GM23338 (cell line): ENCODE results near the gene KCNQ5.

ENCODE experiments used
- CREB1 ChIP-seq: fragments of 250-450 bp; sonication (Bioruptor Pico); IDR thresholded peaks from 2 replicates; pipeline ENCODE4 v1.5.0; 2020; ENCODE audit warnings: low read depth, mild to moderate bottlenecking, moderate library complexity
- EZH2 ChIP-seq: fragments of 200-600 bp; sonication (generic); IDR thresholded peaks from one replicate; pipeline ENCODE4 v1.8.0; 2017; ENCODE audit warnings: antibody characterized with exemption, mild to moderate bottlenecking, low read depth; ENCODE audit not compliant: unreplicated experiment
- EZH2phosphoT487 ChIP-seq: fragments of 200-600 bp; sonication (generic); IDR thresholded peaks from one replicate; pipeline ENCODE4 v1.8.1; 2018; ENCODE audit warnings: antibody characterized with exemption; ENCODE audit not compliant: unreplicated experiment
- NANOG ChIP-seq: IDR thresholded peaks from 2 replicates; pipeline ENCODE4 v1.6.1; 2016; ENCODE audit warnings: antibody characterized with exemption, borderline replicate concordance
- POLR2AphosphoS5 ChIP-seq: IDR thresholded peaks from 2 replicates; pipeline ENCODE4 v1.6.1; 2016; ENCODE audit warnings: antibody characterized with exemption, low read depth
- STAT1 ChIP-seq: IDR thresholded peaks from one replicate; pipeline ENCODE4 v1.6.1; 2016; ENCODE audit warnings: antibody characterized with exemption; ENCODE audit not compliant: unreplicated experiment
- ZNF331 ChIP-seq: fragments of 250-450 bp; sonication (Bioruptor Pico); IDR thresholded peaks from 2 replicates; pipeline ENCODE4 v1.5.0; 2020; ENCODE audit warnings: low read depth, mild to moderate bottlenecking, moderate library complexity
- TF ChIP-seq, protein P1 (sequence below), 2 experiments: fragments of 200-600 bp in 1 of 2; sonication (generic) in 1 of 2; conservative IDR thresholded peaks; 2 replicates each; pipeline versions ENCODE4 v1.5.1 to v1.6.1; 2016 to 2017; ENCODE audit warnings: antibody characterized with exemption in 2 of 2, low read depth in 2 of 2, mild to moderate bottlenecking in 2 of 2, moderate library complexity in 1 of 2
- TF ChIP-seq, protein P2 (sequence below): IDR thresholded peaks from one replicate; pipeline ENCODE4 v1.6.1; 2018; ENCODE audit warnings: antibody characterized with exemption; ENCODE audit not compliant: unreplicated experiment
- TF ChIP-seq, protein P3 (sequence below): IDR thresholded peaks from 2 replicates; pipeline ENCODE4 v1.6.1; 2016; ENCODE audit warnings: antibody characterized with exemption

DNA sequence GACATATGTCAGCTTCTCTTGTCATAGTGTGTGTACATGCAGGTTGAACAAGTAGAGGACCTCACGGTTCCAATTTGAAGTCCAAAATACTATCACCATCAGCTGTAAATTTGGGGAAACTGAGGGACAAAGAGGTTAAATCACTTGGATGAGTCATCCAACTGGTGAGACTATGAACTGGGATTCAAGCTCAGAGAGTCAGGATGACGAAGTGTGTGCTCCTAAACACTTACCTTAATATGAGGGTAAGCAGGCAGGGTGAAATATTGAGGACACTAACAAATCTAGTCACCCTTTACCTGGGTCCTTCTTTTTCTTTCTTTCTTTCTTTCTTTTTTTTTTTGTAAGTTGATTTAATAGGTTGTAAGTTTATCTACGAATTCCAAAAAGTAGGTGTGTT is 198.3 kb downstream of the KCNQ5 start:
- no peak for TF ChIP-seq CREB1 (CRISPR knock-in tag)
- TF ChIP-seq, protein P1, sequence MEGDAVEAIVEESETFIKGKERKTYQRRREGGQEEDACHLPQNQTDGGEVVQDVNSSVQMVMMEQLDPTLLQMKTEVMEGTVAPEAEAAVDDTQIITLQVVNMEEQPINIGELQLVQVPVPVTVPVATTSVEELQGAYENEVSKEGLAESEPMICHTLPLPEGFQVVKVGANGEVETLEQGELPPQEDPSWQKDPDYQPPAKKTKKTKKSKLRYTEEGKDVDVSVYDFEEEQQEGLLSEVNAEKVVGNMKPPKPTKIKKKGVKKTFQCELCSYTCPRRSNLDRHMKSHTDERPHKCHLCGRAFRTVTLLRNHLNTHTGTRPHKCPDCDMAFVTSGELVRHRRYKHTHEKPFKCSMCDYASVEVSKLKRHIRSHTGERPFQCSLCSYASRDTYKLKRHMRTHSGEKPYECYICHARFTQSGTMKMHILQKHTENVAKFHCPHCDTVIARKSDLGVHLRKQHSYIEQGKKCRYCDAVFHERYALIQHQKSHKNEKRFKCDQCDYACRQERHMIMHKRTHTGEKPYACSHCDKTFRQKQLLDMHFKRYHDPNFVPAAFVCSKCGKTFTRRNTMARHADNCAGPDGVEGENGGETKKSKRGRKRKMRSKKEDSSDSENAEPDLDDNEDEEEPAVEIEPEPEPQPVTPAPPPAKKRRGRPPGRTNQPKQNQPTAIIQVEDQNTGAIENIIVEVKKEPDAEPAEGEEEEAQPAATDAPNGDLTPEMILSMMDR (conservative IDR thresholded peaks at IDR 0.05; ENCODE audit: low read depth in 2 of 2), result no peak
- TF ChIP-seq, protein P2, sequence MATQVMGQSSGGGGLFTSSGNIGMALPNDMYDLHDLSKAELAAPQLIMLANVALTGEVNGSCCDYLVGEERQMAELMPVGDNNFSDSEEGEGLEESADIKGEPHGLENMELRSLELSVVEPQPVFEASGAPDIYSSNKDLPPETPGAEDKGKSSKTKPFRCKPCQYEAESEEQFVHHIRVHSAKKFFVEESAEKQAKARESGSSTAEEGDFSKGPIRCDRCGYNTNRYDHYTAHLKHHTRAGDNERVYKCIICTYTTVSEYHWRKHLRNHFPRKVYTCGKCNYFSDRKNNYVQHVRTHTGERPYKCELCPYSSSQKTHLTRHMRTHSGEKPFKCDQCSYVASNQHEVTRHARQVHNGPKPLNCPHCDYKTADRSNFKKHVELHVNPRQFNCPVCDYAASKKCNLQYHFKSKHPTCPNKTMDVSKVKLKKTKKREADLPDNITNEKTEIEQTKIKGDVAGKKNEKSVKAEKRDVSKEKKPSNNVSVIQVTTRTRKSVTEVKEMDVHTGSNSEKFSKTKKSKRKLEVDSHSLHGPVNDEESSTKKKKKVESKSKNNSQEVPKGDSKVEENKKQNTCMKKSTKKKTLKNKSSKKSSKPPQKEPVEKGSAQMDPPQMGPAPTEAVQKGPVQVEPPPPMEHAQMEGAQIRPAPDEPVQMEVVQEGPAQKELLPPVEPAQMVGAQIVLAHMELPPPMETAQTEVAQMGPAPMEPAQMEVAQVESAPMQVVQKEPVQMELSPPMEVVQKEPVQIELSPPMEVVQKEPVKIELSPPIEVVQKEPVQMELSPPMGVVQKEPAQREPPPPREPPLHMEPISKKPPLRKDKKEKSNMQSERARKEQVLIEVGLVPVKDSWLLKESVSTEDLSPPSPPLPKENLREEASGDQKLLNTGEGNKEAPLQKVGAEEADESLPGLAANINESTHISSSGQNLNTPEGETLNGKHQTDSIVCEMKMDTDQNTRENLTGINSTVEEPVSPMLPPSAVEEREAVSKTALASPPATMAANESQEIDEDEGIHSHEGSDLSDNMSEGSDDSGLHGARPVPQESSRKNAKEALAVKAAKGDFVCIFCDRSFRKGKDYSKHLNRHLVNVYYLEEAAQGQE, result no peak
- TF ChIP-seq EZH2, result no peak
- no peak for TF ChIP-seq POLR2AphosphoS5
- TF ChIP-seq ZNF331 (CRISPR knock-in tag), result no peak
- TF ChIP-seq, protein P3, sequence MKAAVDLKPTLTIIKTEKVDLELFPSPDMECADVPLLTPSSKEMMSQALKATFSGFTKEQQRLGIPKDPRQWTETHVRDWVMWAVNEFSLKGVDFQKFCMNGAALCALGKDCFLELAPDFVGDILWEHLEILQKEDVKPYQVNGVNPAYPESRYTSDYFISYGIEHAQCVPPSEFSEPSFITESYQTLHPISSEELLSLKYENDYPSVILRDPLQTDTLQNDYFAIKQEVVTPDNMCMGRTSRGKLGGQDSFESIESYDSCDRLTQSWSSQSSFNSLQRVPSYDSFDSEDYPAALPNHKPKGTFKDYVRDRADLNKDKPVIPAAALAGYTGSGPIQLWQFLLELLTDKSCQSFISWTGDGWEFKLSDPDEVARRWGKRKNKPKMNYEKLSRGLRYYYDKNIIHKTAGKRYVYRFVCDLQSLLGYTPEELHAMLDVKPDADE, result no peak
- no peak for TF ChIP-seq STAT1
- no peak for TF ChIP-seq EZH2phosphoT487
- no peak for TF ChIP-seq NANOG
